ENCODE measurements around the gene IL37. TPM values are rescaled to one million over a fixed set of nuclear protein-coding genes. Genes with fewer than 3 reads are reported as not detected.

The IL37 gene
- total RNA-seq, 1 donor from 2014 or later = not detected

DNA sequence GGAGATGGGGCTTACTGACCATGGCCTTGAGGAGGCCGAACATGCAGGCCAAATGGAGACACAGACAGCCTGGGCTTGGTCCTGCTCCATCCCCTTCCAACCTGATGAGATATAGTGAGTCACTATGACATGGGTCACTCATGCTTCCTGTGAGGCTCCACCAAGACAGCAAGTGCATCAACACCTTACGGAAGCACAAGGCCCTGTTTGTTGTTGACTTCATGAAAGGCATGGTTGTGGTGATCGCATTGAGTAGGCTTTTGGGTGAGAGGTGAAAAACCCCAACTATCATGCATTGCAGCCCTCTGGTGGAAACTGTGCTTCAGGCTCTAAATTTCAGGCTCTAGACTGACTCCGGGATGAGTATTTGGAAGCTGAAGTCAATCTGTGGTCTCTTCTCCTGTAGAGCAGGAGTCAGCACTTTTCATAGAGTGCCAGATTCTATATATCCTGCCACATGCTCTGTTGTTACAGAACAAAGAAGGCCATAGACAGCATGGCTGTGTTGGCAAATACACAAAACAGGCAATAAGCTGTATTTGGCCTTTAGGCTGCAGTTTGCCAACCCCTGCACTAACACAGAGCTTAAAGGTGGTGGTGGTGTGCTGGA is 10.1 kb downstream of the IL37 start:
- intact Hi-C loops (cut with DNase I) = no loop called here
- Histone ChIP-seq H3K4me1 (no peaks in the 10 kb centered on the region), H3K27ac (no peak overlapping the region), H3K9me3 (no peaks in the 10 kb centered on the region), H3K27me3 (no peaks in the 10 kb centered on the region), H3K4me3 (no peak overlapping the region), H3K36me3 (no peaks in the 10 kb centered on the region)
- no peak for DNase-seq
- no peak for TF ChIP-seq CTCF (IDR thresholded peaks at IDR 0.05)
- ATAC-seq = no peak

DNA sequence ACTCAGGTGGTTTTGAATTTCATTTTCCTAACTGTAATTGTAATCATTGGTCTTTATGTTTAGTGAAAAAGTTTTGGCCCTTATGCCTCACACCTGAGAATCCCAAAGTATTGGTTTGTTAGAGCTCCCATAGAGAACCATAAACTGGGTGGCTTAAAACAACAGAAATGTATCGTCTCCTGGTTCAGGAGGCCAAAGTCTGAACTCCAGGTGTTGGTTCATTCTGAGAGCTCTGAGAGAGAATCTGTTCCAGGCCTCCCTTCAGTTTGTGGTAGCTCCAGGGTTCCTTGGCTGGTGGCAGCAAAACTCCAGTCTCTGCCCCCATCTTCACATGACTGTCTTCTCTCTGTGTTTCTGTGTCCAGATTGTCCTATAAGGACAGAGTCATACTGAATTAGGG is 11.0 kb downstream of the IL37 start:
- Histone ChIP-seq H3K4me1 (no peaks in the 10 kb centered on the region), H3K27me3 (no peaks in the 10 kb centered on the region), H3K4me3 (no peak overlapping the region), H3K9me3 (no peaks in the 10 kb centered on the region), H3K36me3 (no peaks in the 10 kb centered on the region), H3K27ac (no peak overlapping the region)
- ATAC-seq (no peak), DNase-seq (no peak)
- TF ChIP-seq CTCF (IDR thresholded peaks at IDR 0.05) = no peak
- intact Hi-C loops (cut with DNase I) = no loop called here

GRCh38 chr2:112923237-112923966 is 12.4 kb downstream of the IL37 start:
- Histone ChIP-seq H3K4me3 (no peak overlapping the region), H3K9me3 (no peaks in the 10 kb centered on the region), H3K36me3 (no peaks in the 10 kb centered on the region), H3K27ac (no peak overlapping the region), H3K27me3 (no peaks in the 10 kb centered on the region), H3K4me1 (no peaks in the 10 kb centered on the region)
- DNase-seq (no peak), ATAC-seq (no peak)
- intact Hi-C loops (cut with DNase I) = no loop called here
- no peak for TF ChIP-seq CTCF (IDR thresholded peaks at IDR 0.05)

GRCh38 chr2:112923967-112924338 is 13.0 kb downstream of the IL37 start:
- no peaks in the 10 kb centered on the region for H3K4me1 ChIP-seq
- H3K4me3 ChIP-seq = no peak overlapping the region
- H3K27ac ChIP-seq = no peak overlapping the region
- ATAC-seq = no peak
- intact Hi-C loops (cut with DNase I) = no loop called here
- no peak for TF ChIP-seq CTCF (IDR thresholded peaks at IDR 0.05)
- H3K27me3 ChIP-seq = no peaks in the 10 kb centered on the region
- no peaks in the 10 kb centered on the region for H3K9me3 ChIP-seq
- no peaks in the 10 kb centered on the region for H3K36me3 ChIP-seq
- no peak for DNase-seq

GRCh38 chr2:112924360-112924759 is 13.4 kb downstream of the IL37 start:
- Histone ChIP-seq H3K4me1 (no peaks in the 10 kb centered on the region), H3K4me3 (no peak overlapping the region), H3K9me3 (no peaks in the 10 kb centered on the region), H3K36me3 (no peaks in the 10 kb centered on the region), H3K27me3 (no peaks in the 10 kb centered on the region), H3K27ac (no peak overlapping the region)
- peak; percentile 19 for ATAC-seq
- no peak for TF ChIP-seq CTCF (IDR thresholded peaks at IDR 0.05)
- intact Hi-C loops (cut with DNase I) = no loop called here
- DNase-seq = no peak
